GM18867 (cell line): ENCODE data around the gene IL1B.

Source experiments
- ATAC-seq: cut with Tn5 transposase; IDR thresholded peaks from one replicate; pipeline ENCODE4 v1.9.1; 2021; ENCODE audit warnings: mild to moderate bottlenecking, moderate library complexity; ENCODE audit not compliant: unreplicated experiment

Gene IL1B

DNA sequence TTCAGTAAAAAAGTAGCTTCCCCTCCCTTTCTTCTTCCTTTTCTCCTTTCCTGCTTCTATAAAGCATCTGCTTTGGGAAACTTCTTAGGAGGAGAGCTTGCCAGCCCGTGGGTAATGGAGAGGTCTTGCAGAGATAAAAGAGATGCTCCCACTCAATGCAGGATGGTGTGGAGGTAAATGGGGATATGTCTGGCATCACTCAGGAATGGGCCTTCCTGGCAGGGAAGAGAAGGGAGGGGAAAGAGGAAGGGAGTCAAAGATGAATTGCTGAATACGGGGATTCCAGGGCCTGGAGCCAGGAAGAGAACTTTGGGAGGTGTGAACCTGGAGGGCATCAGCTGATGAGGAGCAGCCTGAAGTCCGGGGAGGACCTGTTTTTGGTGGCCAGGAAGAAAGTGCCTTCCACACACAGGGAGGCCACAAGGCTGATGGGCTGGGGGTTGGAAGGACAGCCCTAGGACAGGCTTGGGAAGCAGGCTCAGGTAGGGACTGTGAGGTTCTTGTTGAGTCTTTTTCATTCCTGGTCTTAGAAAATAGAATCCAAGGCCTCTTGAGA is 25.2 kb downstream of the IL1B start:
- ATAC-seq, result no peak

DNA sequence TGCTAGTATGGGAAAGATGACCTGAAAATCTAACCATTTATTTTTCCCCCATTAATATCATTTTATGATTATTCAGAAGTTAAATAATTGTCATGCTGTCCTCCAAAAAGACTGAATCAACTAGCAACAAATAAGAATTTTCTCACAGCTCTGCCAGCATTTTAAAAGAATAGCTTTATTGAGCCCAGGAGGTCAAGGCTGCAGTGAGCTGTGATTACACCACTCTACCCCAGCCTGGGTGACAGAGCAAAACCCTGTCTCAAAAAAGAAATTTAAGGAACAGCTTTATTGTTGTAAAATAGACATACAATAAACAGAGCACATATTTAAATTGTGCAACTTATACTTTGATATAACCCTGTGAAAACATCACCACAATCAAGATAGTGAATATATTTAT is 27.5 kb downstream of the IL1B start:
- ATAC-seq, result no peak

DNA sequence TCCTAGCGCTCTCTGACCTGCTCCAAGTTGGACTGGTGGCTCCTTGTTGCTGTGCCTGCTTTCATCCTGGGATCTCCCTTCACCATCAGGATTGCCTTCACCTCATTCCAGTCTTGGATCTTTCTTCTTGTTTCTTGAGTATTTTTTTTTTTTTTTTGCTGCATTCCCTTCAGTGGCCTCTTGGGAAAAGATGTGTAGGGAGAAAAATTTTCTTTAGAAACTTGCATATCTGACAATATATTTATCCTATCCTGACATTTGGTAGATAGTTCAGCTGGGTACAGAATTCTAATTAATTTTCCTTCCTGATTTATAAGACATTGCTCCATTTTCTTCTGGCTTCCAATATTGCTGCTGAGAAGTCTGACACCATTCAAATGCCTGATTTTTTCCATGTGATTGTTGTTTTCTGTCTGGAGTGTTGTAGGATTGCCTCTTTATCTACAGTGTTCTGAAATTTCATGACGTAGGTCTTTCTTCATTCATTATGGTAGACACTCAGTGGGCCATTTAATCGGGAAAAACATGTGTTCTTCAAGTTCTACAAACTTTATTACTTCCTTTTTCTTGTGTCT is 29.3 kb downstream of the IL1B start:
- no peak for ATAC-seq

DNA sequence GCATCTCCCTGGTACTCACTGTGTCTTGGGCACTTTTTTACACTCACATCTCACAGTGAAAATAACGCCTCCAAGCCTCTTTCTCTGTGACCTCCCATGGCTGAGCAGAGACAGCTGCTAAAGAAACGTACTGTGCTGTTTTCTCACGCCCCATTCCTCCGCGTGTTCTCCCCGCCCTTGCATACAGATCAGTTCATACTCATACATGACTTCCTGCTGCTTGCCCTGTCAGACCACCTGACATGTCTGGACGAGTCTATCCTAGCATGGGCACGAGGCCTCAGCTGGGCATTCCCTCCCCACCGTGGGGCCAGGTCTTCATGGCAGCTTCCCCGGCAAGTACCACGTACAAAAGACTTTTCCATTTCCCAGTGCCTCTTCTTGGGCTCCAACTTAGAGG is 31.0 kb downstream of the IL1B start:
- peak; percentile 84 for ATAC-seq

DNA sequence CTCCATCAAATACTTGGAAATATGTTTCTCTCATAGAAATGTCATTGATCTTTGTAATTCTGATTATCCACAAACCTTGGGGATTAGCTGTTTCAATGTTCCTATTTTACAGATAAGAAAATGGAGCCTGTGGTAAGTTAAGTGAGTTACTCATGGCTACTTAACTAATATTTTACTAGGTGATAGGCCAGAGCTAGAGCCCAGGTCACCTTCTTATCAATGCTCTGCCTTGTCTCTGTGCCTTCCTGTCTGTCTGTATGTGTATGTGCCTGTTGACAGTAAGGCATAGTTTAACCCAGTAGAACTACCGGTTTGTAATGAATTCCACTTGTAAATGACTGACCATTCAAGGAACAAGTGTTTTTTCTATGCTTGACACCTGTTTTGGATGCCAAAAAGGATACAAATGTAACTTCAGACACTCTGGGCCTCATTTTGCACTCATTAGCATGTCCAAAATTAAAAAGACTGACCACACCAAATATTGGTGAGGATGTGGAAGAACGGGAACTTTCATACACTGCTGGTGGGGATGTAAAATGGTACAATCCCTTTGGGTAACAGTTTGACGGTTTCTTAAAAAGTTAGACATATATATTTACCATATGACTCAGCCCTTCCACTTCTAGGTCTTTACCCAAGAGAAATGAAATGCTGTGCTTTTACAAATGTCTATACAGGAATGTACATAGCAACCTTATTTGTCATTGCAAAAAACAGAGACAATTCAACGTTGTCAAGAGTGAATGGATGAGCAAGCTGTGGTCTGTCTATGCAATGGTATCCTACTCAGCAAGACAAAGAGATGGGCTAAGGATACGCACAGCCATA is 32.7 kb downstream of the IL1B start:
- peak; percentile 31 for ATAC-seq

DNA sequence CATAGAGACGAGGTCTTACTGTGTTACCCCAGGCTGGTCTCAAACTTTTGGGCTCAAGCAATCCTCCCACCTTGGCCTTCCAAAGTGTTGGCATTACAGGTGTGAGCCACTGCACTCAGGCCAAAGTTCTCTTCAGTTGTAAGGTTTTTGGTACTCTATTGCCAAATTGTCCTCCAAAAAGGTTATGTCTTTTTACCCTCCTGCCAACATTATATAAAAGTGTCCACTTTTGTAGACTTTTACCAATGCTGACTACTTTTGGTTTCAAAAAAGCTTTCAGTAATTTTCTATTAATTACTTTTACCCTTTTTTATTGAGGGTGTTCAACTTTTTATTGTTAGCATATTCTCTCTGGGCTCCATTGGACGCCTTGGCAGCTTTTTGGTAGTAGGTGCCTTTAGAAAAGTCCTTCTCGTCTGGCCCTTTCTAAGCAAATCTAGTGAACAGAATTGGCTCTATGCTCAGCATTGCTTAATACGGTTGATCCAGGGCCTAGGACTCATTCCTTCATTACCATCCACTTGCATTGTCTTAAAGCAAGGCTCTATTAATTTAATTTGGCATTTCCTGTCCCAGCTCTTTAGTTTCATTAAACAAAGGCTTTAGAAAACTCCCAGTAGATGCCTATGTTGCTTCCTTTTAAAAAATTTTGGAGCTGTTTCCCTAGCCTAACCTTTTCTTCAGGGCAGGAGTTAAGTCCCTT is 35.5 kb downstream of the IL1B start:
- no peak for ATAC-seq

DNA sequence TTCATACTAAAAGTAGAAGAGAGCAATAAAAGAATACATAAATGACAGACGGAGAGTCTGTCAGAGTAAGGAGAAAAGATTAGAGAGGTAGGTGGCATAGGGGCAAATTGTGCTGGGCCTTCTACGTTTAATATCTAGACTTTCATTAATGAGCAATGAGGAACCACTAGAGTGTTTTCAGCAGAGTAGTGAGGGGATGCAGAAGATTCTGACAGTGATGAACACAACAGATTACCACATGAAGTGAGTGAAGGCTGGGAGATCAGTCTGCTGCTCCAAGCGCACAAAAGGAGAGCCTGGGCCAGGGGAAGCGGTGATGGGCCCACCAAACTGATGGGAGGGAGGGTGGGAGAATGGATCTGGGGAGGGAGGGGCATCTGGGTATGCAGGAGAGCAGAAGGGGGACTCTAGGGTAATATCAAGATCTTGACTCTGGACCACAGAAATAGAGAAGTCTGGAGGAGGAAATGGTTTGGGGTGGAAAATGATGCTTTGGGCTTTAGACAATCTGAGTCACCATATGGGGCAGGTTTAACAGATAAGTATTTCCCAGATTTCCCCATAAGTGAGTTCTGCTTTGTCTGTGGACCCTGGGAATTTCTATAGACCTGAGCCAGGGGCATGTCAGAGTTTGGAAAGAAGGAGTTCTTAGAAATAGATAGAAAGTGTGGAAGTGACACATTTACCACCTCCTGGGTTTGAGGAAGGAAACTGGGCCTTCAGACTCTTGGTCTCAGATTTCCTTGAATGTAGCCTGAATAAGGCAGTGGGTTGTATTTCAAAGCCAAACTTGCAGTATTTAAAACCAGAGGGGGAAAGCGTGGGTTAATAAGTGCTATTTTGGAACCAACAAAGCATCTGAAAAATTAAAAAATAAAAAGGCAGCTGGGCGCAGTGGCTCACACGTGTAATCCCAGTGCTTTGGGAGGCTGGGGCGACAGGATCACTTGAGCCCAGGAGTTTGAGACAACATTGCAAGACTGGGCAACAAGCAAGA is 37.3 kb downstream of the IL1B start:
- ATAC-seq, result no peak

DNA sequence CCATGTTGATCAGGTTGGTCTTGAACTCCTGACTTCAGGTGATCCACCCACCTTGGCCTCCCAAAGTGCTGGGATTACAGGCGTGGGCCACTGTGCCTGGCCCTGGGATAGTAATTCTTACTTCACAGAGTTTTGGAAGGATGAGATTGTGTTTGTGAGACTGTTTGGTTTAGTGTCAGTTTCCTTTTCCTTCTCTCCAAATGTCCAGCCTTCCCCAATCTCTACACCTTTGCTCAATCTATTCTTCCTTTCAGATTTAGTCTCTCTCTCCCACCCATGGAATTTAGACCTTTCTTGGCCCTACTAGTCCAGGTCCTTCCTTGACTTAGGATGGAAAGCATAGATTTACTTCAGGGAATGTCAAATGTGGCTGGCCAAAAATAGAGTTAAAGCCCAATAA is 40.1 kb downstream of the IL1B start:
- no peak for ATAC-seq

DNA sequence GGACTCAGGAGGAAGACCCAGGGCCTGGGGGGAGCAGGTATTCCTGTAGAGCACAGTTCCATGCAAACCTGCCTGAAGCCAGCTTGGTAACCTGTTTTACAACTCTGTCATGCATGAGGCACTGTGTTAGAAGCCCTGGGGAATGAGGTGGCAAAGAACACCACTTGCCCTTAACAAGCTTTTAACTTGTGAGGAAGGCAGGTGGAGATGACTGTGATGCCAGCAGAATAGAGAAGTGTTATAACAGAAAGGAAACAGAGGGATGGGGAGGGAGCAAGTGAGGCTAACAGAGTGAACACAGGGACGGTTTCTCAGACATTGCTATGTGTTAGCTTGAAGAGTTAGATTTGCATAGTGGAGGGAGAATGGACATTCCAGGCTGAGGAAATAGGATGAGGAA is 40.8 kb downstream of the IL1B start:
- no peak for ATAC-seq

DNA sequence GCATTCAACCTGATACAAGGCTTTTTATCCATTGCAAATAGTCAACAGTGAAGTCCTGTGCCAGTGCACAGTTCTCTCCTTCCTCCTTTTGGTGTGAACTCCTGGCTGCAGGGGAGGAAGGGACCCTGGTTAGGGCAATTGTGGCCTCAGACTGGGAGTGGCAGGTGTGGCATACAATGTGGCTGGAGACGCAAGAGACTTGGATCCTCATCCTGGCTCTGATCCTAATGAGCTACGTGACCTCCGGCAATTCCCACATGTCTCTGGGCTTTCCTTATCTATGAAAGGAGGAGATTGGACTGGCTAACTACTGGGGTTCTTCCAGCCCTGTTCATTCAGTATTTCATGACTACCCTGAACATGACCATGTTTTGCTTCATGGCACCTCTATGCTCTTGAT is 41.7 kb downstream of the IL1B start:
- ATAC-seq, result no peak

DNA sequence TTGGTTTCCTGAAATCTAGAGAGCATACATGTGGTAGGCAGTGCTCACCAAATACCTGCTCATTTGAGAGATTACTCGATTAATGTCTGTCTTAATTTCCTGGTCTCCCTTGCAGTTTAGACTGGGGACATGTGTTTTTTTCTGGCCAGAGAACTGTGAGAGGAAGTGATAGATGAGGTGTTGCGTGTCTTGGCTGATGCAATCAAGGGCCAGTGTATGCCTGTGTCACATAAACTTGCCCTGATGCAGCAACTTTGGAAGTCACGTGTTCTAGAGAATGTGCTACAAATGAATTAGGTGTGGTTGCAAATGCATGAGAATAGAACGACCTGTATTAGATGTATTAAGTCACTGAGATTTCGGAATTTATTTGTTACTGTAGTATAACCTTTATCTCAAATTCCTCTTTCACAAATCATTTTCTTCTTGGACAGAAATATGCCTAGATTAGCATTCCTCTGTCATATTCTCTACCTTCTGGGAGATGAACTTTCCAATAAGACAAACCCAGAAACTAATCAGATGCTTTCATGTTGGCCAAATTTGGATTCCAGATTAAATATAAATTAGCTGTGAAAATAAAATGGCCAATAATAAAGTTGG is 42.3 kb downstream of the IL1B start:
- peak; percentile 81 for ATAC-seq

DNA sequence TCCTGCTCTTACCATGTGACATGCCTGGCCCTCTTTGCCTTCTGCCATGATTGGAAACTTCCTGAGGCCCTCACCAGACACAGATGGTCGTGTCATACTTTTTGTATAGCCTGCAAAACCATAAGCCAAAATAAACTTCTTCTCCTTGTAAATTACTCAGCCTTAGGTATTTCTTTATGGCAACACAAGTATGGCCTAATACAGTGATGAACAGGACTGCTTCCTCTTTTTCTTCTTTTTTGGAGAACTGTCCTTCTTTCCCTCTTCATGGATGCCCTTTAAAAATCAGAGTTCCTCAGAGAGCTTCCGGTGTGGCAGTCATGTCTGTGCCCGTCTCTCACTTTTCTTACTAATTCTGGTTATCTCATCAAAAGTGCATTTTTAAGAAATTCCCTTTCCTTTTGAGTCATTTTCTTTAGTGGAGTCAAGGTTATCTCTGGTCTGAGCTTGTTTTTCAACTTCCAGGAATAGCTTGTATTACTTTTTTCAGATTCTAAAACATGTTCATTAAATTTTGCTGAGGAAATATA is 43.1 kb downstream of the IL1B start:
- no peak for ATAC-seq

DNA sequence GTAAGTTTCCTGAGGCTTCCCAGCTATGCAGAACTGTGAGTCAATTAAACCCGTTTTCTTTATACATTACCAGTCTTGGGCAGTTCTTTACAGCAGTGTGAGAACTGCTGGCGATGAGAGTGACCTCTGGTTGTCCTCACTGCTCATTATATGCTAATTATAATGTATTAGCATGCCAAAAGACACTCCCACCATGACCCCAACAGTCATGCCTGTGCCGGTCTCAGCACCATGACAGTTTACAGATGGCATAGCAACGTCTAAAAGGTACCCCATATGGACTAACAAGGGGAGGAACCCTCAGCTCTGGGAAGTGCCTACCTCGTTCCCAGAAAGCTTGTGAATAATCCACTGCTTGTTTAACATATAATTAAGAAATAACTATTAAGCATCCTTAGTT is 44.2 kb downstream of the IL1B start:
- no peak for ATAC-seq

DNA sequence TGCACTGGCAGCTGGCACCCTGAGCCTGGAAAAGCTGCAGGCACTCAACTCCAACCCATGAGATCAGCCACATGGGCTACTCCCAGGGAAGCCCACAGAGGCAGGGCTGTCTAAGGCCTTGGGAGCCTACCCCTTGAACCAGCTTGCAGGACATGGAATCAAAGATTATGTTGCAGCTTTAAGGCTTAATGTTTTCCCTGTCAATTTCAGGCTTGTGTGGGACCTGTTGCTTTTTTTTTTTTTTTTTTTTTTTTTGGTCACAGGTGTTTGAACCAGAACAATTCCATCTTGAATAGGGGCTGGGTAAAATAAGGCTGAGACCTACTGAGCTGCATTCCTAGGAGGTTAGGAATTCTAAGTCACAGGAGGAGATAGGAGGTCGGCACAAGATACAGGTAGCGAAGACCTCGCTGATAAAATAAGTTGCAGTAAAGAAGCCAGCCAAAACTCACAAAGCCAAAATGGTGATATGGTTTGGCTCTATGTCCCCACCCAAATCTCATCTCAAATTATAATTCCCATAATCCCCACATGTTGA is 44.8 kb downstream of the IL1B start:
- ATAC-seq, result no peak

DNA sequence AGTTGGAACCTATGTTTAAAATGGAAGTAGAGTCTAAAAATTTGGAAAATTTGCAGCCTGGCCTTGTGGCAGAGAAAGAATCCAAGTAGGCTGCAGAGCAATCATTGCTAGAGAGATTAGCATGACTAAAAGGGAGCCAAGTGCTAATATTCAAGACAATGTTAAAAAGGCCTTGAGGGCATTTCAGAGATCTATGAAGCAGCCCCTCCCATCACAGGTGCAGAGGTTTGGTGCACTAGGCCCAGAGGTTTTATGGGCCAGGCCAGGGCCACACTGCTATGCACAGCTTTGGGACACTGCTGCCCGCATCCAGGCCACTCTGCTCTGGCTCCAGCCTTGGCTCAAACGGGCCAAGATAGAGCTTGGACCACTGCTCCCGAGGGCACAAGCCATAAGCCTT is 45.6 kb downstream of the IL1B start:
- no peak for ATAC-seq

DNA sequence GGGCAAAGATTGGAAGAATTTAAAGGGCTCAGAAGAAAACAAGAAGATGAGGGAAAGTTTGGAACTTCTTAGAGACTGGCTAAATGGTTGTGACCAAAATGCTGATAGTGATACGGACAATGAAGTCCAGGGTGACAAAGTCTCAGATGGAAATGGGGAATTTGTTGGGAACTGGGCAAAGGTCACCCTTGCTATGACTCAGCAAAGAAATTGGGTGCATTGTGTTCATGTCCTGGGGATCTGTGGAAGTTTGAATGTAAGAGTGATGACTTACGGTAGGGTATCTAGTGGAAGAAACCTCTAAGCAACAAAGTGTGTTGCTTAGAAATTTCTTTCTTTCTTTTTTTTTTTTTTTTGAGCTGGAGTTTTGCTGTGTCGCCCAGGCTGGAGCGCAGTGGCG is 46.3 kb downstream of the IL1B start:
- ATAC-seq, result no peak

DNA sequence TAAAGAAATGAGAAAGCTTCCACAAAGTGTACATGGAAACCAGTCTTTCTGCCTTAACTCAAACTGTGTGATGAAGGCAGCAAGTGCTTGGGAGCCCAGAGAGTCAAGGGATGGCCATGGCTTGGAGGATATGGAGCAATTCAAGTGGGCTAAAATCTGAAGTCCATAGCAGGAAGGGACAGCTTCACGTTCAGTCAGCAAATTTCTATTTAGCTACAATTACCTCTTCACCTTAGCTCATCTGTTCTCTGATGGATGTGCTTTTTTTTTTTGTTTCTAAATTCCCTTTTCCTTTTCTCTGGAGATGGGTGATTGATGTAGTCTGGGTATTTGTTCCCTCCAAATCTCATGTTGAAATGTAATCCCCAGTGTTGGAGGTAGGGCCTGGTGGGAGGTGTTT is 47.4 kb downstream of the IL1B start:
- no peak for ATAC-seq

DNA sequence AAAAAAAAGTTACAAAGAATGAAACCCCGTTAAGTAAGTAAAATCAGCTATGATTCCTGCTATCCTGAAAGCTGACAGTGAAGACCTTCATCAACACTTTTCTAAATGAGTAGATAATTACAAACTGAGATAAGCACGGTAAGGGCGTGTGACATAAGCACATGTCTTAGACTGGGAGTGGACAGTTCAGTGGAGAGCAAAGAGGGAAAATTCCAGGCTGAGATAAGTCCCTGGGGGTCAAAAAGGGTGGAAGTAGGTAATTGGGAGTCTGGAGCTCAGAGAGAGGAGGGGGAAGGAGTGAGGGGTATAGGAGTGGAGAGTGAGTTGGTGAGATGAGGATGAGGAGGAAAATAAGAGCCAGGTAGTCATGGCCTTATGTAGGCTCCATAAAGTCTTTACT is 47.9 kb downstream of the IL1B start:
- no peak for ATAC-seq

DNA sequence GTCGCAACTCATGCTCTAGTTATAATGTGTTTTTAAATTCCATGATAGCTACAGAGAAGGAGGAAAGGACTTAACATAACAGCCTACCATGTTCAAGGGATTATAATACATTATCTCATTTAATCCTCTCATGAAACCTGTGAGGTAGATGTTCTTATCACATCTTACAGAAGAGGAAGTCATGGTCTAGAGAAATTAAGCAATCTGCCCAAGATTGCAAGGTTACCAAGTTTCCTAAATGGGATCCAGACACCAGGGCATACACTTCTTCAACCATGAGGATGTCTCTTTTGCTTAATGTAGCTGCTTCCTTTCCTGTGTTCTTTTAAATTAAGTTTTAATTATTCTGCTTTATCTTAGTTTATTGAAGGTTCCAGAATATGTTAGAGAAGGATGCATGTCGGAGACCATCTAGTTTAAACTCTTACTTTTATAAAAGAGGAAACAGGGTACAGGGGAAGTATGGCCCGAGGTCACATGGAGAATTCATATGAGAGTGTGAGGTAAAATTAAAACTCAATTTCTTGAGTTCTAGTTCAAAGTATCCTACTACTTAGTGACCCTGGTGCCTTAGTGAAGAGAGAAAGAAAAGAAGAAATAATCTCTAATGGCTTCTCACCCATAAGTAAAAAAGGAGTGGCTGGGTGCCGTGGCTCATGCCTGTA is 48.7 kb downstream of the IL1B start:
- ATAC-seq, result no peak
